GM18499 (cell line): ENCODE results near the gene PTPRN2.

ENCODE experiments used
- ATAC-seq: cut with Tn5 transposase; IDR thresholded peaks from one replicate; pipeline ENCODE4 v1.9.1; 2021; ENCODE audit warnings: moderate number of reproducible peaks; ENCODE audit not compliant: insufficient read depth, unreplicated experiment

The PTPRN2 gene

GRCh38 chr7:157869793-157870192, 717.8 kb downstream of the PTPRN2 start:
- no peak for ATAC-seq

- ATAC-seq = no peak
These were observed 719.8 kb downstream of the PTPRN2 start for GRCh38 chr7:157867685-157868305.

GRCh38 chr7:157866336-157866924, 721.2 kb downstream of the PTPRN2 start:
- no peak for ATAC-seq

GRCh38 chr7:157865351-157866165, 722.1 kb downstream of the PTPRN2 start:
- no peak for ATAC-seq

- no peak for ATAC-seq
These were observed 722.7 kb downstream of the PTPRN2 start for GRCh38 chr7:157864911-157865310.

- no peak for ATAC-seq
These were observed 723.5 kb downstream of the PTPRN2 start for GRCh38 chr7:157863906-157864810.

GRCh38 chr7:157863176-157863575, 724.4 kb downstream of the PTPRN2 start:
- ATAC-seq = no peak

- no peak for ATAC-seq
These were observed 724.9 kb downstream of the PTPRN2 start for GRCh38 chr7:157862731-157863130.

GRCh38 chr7:157861551-157861950, 726.1 kb downstream of the PTPRN2 start:
- ATAC-seq = no peak

- no peak for ATAC-seq
These were observed 726.6 kb downstream of the PTPRN2 start for GRCh38 chr7:157861031-157861491.

GRCh38 chr7:157860406-157860805, 727.2 kb downstream of the PTPRN2 start:
- ATAC-seq = no peak

GRCh38 chr7:157859915-157860314, 727.7 kb downstream of the PTPRN2 start:
- ATAC-seq = no peak

- no peak for ATAC-seq
These were observed 730.0 kb downstream of the PTPRN2 start for GRCh38 chr7:157857578-157858075.

GRCh38 chr7:157856873-157857577, 730.6 kb downstream of the PTPRN2 start:
- no peak for ATAC-seq

GRCh38 chr7:157855452-157856213, 732.0 kb downstream of the PTPRN2 start:
- ATAC-seq = no peak

GRCh38 chr7:157855016-157855415, 732.6 kb downstream of the PTPRN2 start:
- ATAC-seq = no peak

GRCh38 chr7:157854066-157854891, 733.3 kb downstream of the PTPRN2 start:
- no peak for ATAC-seq

GRCh38 chr7:157853789-157854065, 733.9 kb downstream of the PTPRN2 start:
- no peak for ATAC-seq
